OCI-M1 (cell line): ENCODE data around the gene PSME3IP1.

ENCODE experiments used
- DNase-seq: peaks from one replicate; lab custom pipeline; 2025; lab: John Stamatoyannopoulos, UW

Gene PSME3IP1

DNA sequence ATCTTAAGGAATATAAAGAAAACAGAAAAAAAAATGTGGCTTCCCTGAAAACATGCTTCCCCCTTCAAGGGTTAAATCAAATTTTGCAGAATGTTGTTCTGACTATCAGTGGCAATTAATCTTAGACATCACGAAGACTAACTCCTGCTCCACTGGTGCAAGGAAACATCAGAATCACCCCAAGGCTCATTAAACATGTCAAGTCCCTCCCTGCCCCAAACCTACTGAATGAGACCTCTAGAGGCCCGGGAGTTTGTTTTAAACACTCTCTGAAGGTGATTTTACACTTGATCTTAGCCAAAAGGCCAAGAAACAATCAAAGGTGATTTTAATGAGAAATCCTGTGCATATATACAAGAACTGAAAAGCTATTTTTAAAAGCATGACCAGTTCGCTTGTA lies 18.3 kb downstream of the PSME3IP1 start:
- no peak for DNase-seq

DNA sequence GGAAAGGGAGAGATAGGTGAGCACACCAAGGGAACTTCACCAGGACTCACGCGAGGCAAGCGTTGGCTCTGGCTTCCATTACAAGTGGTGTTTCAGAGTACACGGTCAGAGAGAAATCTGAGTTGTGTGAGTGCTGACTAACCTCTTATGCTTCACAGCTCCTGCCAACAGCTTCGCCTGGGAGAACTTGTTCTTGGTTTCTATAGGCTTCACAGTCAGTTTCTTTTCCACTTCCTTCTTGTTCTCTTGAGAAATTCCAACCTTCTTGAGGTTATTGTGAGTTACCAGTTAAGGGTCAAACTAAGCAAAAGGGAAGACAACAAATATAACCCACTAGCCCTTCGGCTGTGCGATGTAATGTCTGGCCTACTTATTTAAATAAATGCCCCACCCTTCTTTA lies 18.9 kb downstream of the PSME3IP1 start:
- no peak for DNase-seq

DNA sequence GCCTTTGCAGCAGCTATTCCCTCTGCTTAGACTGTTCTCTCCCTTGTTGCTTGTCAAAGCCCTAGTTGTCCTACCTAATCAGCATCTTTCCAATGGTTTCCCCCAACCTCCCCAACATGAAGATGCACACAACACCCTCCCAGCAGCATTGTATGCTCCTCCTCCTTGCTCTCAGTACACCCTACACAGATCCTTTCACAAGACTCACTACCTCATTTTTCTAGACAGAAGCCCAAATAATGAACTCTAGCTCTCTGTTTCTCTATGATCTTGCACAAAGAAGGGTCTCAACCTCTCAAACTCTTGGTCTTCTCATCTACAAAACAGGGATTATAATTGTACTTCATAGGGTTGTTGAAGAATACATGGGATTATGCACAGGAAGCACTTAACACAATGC lies 19.4 kb downstream of the PSME3IP1 start:
- DNase-seq: no peak

DNA sequence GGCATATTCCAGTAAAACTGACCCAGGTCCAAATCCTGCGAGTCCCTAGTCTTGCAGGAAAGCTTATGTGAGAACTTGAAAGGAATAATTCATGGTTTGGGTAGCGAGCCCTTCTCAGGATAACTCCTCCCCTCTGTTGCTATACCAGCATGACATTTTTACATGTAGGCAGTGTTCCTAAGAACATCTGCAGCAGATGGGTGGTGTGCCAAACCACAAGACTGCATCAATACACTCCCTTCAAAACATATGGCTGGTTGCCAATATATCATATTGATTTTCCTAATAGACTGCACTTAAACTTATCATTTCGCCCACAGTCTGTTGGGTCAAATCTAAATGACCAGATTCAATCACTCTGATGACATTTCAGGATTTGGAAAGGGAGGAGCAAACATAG lies 19.9 kb downstream of the PSME3IP1 start:
- DNase-seq: no peak

DNA sequence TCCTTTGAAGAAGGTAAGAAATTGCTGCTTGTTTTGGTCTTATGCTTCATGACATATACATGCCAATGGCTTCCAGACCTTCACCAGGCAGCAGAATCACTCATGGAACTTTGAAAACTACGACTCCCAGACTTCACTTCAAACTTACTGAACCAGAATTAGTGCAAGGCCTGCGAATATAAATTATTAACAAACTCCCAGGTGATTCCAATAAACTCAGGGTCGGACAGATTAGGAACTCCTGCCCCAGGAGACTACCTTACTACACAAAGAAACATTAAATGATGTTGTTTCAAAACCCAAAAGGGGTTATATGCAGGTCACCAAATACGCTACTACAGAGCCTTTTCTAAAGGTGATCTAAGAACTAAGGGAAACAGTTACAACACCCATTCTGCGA lies 20.4 kb downstream of the PSME3IP1 start:
- no peak for DNase-seq

DNA sequence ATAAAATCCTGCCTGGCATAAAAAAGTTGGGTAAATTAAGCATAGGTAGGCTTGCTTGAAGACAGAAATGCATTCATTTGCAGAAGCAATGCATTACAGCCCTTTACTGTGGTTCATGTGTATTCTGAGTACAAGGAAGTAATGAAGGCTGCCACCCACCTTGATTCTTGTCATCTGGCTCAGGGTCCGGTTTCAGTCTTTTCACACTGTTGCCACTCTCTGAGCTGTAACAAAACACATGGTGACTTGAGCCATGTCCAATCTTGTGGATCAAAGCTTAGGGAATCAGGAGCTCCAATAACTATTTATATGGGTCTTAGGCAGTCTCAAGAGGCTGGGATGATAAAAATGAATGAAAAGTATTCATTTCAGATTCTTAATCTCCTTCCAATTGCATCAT lies 22.0 kb downstream of the PSME3IP1 start:
- DNase-seq: no peak

DNA sequence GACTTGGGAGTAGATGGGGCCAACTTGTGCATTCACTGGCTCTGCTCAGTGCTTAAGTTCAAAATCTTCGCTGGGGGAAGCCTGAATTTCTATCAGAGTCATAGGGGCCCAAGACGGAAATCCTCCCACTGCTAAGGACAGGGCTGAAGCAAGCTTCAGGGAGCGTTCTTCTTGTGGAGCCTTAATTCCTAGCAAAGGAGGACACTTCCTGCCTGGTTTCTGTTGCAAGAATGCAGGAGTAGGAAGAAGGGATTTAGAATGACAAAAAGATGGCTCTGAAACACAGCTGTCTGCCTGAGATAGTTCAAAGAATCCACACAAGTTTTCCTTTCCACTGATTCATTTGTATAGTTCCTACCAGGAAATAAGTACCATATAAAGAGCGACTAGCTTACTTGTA lies 26.4 kb downstream of the PSME3IP1 start:
- no peak for DNase-seq

DNA sequence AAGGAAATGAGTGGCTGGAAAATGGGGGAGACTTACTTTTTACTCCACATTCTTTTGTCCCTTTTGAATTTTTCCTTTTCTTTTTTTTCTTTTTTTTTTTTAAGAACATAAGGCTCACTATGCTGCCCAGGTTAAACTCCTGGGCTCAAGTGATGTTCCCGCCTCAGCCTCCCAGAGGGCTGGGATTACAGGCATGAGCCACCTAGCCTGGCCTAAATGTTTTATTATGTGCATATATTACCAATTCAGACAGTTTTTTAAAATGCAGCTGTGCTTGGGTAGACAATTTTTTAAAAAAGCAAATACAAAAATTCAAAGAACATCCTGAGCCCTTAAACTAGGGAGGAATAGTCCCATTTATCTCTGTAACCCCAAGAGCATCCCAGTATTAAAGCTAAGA lies 28.3 kb downstream of the PSME3IP1 start:
- no peak for DNase-seq

DNA sequence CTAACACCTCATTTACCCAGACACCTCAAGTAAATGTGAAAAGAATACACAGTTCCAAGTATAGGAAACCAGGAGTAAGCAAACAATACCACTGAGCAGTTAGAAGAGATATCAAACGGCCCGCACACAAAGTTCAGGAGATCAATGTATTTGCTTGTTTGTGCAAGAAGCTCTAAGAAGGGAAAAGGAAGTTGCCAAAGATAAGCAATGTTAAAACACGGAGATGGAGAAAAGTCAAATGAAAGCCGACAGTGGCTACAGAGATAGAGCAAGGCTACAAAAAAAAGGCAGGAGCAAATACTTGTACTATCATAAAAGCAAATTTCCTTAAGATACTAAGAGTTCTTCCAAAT lies 29.5 kb downstream of the PSME3IP1 start:
- peak; percentile 10 for DNase-seq

DNA sequence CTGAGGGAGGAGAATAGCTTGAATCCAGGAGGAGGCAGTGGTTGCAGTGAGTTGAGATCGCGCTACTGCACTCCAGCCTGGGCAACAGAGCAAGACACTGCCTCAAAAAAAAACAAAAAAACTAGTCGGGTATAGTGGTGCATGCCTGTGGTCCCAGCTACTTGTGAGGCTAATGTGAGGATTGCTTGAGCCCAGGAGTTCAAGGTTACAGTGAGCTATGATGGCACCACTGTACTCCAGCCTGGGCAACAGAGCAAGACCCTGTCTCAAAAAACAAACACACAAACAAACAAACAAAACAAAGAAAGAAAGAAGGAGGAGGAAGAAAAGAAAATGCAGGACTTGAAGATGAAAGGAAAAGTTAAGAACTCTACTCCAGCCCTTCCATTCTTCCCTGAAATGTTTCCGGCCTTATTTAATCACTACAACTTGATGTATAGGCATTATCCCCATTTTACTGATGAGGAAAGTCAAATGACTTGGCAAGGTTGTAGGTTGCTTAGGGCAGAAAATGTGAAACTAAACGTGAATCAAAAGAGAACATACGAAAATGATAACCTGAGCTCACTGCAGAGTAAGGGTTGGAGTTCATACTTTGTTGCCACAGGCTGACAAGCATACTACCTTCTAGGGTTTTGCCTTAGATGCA lies 30.0 kb downstream of the PSME3IP1 start:
- DNase-seq: no peak

DNA sequence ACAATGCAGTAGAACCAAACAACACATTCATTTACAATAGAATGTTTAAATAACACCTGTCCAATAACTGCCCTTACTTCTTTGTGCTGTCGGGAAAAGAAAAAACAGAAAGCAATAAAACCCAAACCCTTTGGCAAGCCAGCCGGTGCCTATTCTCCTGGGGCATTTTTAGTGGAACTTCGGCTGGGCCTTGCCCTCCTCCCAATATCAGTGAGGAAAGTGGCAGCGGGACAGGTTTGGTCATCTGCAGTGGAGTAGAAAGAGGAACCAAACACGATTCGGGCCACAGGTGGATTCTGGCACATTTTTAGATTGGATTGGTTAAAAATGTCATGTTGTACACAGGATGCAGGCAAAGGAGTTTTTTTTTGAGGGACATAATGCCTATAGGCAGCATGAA lies 32.0 kb downstream of the PSME3IP1 start:
- DNase-seq: no peak

DNA sequence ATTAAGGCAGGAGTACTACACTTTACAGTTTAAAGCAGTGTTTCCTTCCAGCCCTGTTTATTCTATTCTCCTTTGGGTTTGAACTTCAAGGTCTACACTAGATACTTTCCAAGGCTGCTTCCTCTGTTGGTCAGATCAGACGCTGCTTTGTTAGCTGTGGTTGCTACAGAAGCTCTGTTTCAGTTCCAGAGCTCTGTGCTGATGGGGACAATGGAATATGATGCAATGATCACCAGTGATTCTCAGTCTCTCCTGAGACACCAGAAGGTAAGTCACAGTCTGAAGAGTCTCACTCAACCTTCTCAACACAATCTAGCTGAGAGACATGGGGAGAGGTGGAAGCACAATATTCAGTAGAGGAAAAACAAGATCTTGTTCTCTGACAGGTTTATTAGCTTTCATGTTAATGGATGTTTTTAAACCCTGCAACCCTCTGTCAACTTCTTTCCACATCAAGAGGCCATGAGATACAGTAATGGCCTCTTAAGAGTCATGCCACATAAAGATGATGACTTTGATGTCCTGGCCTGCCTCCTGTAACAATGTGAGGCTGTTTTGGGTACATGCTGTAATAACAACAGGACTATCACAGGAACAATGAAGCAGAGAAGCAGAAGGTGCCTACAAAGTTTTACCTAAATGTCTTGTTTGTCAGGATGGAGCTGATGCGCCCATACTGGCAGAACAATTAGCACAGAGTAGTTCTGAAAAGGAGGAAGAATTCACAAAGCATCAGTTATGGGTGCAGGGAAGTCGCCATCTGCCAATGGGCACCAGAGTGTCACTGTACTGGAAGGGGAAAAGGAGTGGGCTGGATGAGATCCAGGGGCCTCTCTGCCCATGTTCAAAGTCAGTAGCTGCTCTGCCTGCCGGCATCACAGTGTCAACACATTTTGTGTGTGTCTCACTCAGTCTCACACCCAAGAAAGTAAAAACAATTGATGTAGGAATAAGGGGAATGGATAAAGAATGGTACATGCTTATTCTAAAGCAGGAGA lies 33.4 kb downstream of the PSME3IP1 start:
- no peak for DNase-seq

DNA sequence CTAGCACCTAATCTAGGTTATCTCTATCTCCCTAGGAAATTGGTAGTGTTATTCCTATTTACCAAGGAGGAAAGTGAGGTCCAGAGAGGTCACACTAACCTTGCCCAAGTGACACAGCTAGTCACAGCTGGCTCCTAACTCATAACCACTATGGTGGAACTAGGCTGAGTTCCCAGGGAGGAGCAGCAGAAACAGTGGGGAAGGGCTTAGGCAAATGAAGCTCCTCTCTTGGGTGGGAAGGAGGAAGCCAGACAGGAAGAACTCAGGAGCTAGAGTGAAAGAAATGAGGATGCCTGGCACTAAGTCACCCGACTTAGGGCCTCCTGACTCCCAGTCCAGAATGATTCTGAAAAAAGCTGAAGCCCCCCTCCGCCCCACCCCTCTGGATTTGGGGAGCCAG lies 34.5 kb downstream of the PSME3IP1 start:
- no peak for DNase-seq

DNA sequence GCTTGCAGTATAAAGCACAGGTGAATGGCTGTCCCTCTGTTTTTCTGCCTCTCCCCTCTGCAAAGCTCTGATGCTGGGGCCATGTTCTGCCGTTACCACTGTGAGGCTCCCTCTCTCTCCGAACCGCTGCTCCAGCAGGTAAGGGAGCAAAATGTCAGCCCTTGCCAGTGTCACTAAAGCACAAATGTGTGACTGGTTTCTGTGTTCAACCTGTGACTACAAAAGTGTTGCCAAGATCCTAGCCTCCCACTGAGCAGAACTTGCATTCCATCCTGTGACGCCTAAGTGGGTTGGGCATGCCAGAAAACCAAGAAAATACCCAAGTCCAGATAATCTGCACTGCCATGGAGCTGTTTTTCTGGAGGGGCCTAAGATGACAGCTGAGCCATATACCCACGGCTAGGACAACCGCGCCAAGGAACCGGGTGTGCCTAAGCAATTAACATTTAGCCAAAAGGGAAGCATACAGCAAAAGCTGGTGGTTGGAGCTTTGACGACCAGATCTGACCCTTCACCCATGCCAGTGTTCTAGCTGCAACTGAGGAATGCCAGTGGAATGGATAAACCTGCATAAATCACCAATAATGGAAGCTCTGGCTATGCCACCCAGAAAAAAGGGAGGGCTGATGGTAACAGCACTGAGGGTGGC lies 35.0 kb downstream of the PSME3IP1 start:
- DNase-seq: no peak

DNA sequence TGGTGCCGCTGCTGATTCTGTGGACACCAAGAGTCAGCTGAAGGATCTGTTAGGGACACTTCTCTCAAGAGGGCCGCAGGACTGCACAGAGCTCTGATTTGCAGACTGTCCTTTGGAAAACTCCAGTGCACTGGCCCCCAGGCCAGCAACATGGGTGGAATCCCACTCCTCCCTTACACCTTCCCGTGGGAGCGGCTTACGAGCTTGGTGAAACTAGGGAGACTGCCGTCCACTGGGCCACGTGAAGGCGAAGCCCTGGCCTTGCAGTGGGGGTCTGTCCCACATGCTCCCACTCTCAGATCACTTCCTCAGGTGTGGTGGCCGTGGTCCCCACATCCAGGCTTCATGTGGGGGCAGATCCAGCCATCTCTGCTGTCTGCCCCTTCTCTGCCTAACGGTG lies 36.4 kb downstream of the PSME3IP1 start:
- no peak for DNase-seq

DNA sequence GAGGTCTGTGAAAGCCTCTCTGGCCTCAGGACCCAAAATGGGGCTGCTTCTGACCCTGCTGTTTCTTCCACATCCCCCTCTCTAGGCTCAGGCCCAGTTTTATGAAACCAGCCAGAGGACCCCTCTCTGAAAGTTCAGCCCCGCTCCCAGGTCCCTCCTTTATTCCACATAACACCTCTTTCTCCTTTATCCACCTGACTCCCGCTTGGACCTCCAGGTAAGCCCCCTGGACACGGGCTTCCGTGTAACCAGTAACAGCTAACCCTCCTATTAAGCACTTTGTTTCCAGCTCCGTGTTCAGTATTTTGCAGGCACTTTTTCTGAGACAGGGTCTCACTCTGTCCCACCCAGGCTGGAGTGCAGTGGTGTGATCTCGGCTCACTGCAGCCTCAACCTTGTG lies 37.4 kb downstream of the PSME3IP1 start:
- no peak for DNase-seq

DNA sequence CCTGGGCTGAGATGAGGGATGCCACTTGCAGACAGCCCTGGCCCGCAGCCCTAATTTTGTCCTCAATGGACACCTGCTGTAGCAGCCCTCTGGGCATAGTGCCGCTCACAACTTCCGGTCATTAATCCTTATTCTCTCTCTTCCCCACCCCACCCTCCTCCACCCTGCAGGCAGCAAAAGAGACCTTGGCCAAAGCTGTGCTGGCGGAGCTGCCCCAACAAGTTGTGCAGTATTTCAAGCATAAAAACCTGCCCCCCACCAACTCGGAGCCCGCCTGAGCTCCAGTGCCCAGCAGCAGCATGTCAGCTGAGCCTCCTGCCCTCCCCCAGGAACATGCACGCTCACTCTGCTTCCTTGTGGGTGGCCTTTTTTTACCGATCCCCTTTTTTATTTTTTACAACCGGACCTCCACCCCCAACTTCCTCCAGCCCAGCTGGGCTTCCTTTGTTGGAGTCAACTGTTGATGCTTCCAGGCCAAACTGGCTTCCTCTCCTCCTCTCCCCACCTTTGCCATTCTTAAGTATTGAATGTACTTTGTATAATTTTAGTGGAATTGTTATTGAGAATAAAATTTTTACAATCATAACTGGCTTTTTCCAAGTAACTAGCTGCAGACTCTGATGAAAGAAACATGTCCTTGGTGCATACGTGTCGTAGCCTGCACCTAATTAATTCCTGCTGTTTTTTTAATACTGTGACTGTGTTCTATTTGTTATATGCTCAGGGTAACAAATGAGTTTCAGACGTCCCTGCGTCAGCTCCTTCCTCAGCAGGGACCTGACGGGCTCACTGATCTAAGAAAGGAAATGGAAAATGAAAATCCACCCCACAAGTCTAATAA lies 38.2 kb downstream of the PSME3IP1 start:
- DNase-seq: no peak

DNA sequence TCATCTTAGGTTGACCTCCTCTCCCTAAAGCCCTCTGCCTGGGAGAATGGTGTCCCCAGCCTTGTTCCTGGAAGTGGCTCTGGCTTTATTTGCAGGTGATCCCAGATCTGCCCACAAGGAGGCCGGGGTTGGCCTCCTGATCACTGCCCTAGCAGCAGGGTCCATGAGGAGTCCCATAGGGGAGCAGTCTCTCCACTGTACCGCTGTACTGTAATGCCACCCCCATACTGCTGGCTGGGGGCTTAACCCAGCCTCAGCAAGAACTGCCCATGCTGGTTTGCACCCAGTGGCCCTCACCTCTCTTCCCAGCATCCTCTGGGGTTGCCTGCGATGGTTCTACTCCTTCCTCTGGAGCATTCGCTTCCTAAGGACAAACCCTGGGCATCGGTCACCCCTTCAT lies 39.1 kb downstream of the PSME3IP1 start:
- peak; percentile 23 for DNase-seq

DNA sequence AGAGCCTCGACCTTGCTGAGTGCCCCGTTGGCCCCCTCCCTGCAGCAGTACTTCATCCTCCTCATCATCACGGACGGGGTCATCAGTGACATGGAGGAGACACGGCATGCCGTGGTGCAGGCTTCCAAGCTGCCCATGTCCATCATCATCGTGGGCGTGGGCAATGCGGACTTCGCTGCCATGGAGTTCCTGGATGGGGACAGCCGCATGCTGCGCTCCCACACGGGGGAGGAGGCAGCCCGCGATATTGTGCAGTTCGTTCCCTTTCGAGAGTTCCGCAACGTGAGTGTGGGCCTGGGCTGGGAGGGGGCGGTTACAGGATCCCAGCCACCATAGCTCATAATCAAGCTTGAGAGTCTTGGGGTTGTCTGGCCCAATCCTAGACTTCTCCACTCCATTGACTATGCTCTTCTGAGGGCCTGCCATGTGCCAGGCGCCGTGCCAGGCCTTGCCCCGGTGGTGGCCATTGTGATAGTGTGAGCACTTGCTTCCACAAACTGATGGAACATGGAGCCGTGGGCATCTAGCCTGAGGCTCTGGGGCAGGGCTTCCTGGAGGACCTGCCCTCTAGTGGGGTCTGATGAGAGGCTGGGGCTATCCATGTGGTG lies 39.7 kb downstream of the PSME3IP1 start:
- DNase-seq: no peak

DNA sequence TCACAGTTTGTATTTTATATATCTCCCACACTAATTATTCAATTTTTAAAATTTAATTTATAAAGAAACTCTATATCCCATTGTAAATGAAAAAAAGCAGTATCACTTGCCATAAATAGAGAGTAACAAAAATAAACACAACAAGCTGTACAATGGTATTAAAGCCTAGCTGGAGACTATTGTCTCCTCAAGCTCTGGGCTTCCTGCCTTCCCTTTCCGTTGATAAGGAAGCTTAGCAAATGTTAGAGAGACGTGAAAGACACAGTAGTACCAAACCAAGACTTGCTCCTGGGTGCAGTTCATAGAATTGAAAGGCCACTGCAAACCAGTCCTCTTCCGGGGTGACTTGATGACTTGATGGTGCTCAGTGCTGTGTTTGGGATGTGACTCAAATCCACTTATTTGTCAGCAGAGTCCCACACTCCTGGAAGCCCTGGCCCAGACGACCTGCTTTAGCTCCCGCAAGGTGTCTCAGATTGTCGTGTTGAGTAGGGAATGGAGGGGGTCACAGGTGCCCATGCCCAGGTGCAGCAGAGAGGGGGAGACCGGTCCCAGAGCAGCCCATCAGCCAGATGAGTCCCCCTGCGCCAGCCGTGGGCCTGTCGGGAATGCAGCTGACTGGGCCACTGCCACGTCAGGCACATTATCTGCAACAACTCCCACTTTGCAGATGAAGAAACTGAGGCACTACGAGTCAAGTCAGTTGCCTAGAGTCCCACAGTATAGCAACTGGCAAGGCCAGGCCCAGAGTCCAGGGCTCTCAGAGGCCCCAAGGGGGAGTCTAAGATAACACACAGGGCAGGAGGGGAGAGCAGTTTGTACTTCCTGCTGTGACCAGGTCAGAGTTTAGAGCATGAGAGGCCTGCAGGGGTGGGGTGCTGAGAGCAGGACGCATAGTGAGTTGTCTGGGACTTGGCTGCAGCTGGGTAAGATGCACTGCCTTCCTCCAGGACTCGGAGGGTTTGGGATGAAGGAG lies 40.5 kb downstream of the PSME3IP1 start:
- peak; percentile 9 for DNase-seq
